Activated naive CD4-positive, alpha-beta T cell treated with Interleukin-2 at 50 U/mL for 16 hours (primary cell): ENCODE data around the gene LIPE.

ENCODE experiments used
- DNase-seq: peaks from one replicate; pipeline ENCODE4 v3.0.0-alpha.2; 2020

The LIPE gene

GRCh38 chr19:42378225-42379215 is 48.7 kb downstream of the LIPE start:
- DNase-seq = no peak

GRCh38 chr19:42376177-42376555 is 51.0 kb downstream of the LIPE start:
- DNase-seq = no peak

- no peak for DNase-seq
Observed at GRCh38 chr19:42375415-42376176, 51.6 kb downstream of the LIPE start.

- DNase-seq = no peak
Observed at GRCh38 chr19:42374826-42375376, 52.3 kb downstream of the LIPE start.

- DNase-seq = no peak
Observed at GRCh38 chr19:42370626-42371175, 56.5 kb downstream of the LIPE start.

GRCh38 chr19:42370068-42370520 is 57.1 kb downstream of the LIPE start:
- DNase-seq = no peak

GRCh38 chr19:42369433-42370067 is 57.6 kb downstream of the LIPE start:
- DNase-seq = no peak

- no peak for DNase-seq
Observed at GRCh38 chr19:42368765-42369164, 58.4 kb downstream of the LIPE start.

GRCh38 chr19:42368360-42368759 is 58.8 kb downstream of the LIPE start:
- DNase-seq = no peak

GRCh38 chr19:42367929-42368328 is 59.3 kb downstream of the LIPE start:
- no peak for DNase-seq

GRCh38 chr19:42366673-42367072 is 60.5 kb downstream of the LIPE start:
- DNase-seq = no peak

- DNase-seq = no peak
Observed at GRCh38 chr19:42363614-42364346, 63.4 kb downstream of the LIPE start.

GRCh38 chr19:42362891-42363440 is 64.2 kb downstream of the LIPE start:
- DNase-seq = no peak

- DNase-seq = no peak
Observed at GRCh38 chr19:42362342-42362741, 64.8 kb downstream of the LIPE start.

GRCh38 chr19:42361545-42361910 is 65.7 kb downstream of the LIPE start:
- DNase-seq = no peak

- no peak for DNase-seq
Observed at GRCh38 chr19:42360787-42361544, 66.2 kb downstream of the LIPE start.

- DNase-seq = no peak
Observed at GRCh38 chr19:42357290-42357689, 69.9 kb downstream of the LIPE start.

GRCh38 chr19:42356686-42357085 is 70.5 kb downstream of the LIPE start:
- DNase-seq = no peak

GRCh38 chr19:42355896-42356295 is 71.3 kb downstream of the LIPE start:
- no peak for DNase-seq

- DNase-seq = no peak
Observed at GRCh38 chr19:42353341-42354015, 73.7 kb downstream of the LIPE start.
